Fibroblast of villous mesenchyme (primary cell): ENCODE data around the gene HCAR3. TPM values are rescaled to one million over a fixed set of nuclear protein-coding genes. Genes with fewer than 3 reads are reported as not detected.
"Not testable (repeated sequence)": the region's sequence is repeated elsewhere in the genome, so short reads cannot be mapped to it uniquely, and the experiment has no call there.

ENCODE experiments used
- DNase-seq: peaks from one replicate; pipeline ENCODE4 v3.0.0-alpha.2; 2010; ENCODE audit warnings: low read depth
- H3K4me3 ChIP-seq: 2 replicates; pipeline ENCODE4 v1.5.1; 2011; ENCODE audit warnings: low read depth, mild to moderate bottlenecking, low read length
- CTCF ChIP-seq: IDR thresholded peaks from 2 replicates; pipeline ENCODE4 v1.5.1; 2012; ENCODE audit warnings: low read depth, mild to moderate bottlenecking, low read length; ENCODE audit not compliant: insufficient read depth
- total RNA-seq: library from RNA; depleted of rRNA; stranded (reverse); fragments of >200 nt; gene quantifications from 2 replicates; pipeline ENCODE4 v1.2.3, GENCODE V29; 2012

The HCAR3 gene
- total RNA-seq, 1 donor = not detected

GRCh38 chr12:122688291-122688690 lies 28.3 kb downstream of the HCAR3 start:
- TF ChIP-seq CTCF = no peak
- DNase-seq = no peak
- no peak overlapping the region for H3K4me3 ChIP-seq

- TF ChIP-seq CTCF = no peak
- no peak overlapping the region for H3K4me3 ChIP-seq
- peak; percentile 88 for DNase-seq
These were observed 29.5 kb downstream of the HCAR3 start for GRCh38 chr12:122687086-122687485.

- no peak for TF ChIP-seq CTCF
- no peak for DNase-seq
- H3K4me3 ChIP-seq = no peak overlapping the region
These were observed 30.1 kb downstream of the HCAR3 start for GRCh38 chr12:122686538-122686937.

GRCh38 chr12:122684297-122684813 lies 32.3 kb downstream of the HCAR3 start:
- no peak for TF ChIP-seq CTCF
- H3K4me3 ChIP-seq = no peak overlapping the region
- DNase-seq = no peak

GRCh38 chr12:122681814-122682213 lies 34.8 kb downstream of the HCAR3 start:
- TF ChIP-seq CTCF = no peak
- peak; percentile 76 for DNase-seq
- H3K4me3 ChIP-seq = no peak overlapping the region

GRCh38 chr12:122680989-122681388 lies 35.6 kb downstream of the HCAR3 start:
- not testable (repeated sequence) for DNase-seq, H3K4me3 ChIP-seq

- not testable (repeated sequence) for DNase-seq, H3K4me3 ChIP-seq
These were observed 39.8 kb downstream of the HCAR3 start for GRCh38 chr12:122676781-122677180.

- not testable (repeated sequence) for H3K4me3 ChIP-seq, DNase-seq
These were observed 40.6 kb downstream of the HCAR3 start for GRCh38 chr12:122676015-122676414.

- DNase-seq = no peak
- no peak overlapping the region for H3K4me3 ChIP-seq
- TF ChIP-seq CTCF = no peak
These were observed 44.1 kb downstream of the HCAR3 start for GRCh38 chr12:122672515-122672914.
